ENCODE measurements around the gene TGDS.

Gene TGDS

DNA sequence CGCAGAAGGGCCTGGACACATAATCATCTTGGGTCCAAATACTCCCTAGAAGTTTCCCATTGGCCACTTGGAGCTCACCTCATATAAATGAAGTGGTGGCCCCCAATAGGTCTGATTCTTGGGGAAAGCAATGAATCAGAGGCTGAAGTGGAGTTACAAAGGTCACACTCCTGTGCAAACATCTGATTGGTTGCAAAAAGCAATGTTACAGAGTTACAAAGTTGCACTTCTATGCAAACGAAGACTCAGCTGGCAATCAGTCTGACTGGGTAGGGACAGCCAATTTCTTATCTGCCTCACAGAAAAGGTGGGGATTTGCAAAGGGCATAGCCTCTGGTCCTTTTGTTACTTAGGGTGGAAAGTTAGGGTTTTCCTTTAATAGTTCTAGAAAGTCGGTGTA, 3.9 kb upstream of the TGDS start:
- no peak for DNase-seq

DNA sequence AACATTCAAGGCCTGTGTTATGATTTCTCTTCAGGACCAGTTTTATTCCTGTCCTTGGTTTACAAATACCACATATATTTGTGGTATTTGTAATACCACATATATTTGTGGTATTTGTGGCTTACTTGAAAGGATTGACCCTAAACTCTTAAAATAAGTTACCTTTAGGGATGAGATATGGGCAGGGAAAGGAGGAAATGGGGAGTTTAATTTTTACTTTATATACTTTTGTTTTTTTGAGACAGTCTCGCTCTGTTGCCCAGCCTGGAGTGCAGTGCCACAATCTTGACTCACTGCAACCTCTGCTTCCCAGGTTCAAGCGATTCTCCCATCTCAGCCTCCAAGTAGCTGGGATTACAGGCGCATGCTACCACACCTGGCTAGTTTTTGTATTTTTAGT, 2.3 kb upstream of the TGDS start:
- no peak for DNase-seq

DNA sequence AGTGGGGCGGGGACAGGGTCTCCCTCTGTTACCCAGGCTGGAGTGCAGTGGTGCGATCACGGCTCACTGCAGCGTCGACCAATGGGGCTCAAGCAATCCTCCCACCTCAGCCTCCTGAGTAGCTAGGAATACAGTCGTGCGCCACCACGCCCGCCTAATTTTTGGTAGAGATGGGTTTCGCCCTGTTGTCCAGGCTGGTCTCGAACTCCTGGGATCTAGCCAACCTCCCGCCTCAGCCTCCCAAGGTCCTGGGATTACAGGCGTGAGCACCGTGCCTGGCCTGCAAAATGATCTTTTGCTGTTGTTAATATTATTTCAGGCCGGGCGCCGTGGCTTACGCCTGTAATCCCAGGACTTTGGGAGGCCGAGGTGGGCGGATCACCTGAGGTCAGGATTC, 621 bp upstream of the TGDS start:
- no peak for DNase-seq

DNA sequence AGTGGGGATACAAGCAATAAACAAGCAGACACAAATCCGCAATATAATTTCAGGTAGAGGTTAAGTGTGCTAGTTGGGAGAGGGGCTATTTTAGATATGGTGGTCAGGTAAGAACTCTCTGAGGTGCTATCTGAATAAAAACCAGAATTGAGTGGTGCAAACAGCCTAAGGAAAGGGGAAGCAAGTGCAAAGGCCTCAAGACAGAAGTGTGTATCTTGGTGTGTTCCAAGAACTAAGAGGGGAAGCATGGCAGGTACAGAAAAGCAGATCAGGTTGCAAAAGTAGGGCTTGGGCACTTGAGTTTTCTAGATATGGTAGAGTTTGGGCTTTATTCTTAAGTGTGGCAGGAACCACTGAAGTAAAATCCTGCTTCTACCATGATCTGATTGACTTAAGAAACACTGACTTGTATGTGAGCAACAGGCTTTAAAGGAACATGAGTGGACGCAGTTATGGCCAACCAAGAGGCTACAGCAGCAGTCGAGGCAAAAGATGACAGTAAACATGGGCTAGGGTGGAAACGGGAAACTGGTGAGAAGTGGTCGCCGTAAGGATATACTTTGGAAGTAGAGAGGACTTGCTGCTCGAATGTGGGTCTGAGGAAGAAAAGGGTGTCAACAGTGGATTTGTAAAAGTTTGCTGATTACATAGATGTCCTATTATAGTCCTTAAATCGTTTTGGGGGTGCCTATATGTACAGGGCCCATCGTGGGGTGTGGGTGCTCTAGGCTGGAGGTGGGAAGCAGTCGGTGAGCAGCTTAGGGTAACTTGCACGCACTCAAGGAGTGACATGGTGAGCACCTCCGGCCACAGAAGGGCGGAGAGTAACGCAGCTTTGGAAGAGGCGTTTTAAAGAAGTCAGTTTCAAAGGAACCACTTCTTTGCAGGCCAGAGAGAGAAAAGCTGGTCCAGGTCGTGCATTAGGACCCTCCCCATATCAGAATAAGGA, 677 bp downstream of the TGDS start:
- DNase-seq, result peak; percentile 45

DNA sequence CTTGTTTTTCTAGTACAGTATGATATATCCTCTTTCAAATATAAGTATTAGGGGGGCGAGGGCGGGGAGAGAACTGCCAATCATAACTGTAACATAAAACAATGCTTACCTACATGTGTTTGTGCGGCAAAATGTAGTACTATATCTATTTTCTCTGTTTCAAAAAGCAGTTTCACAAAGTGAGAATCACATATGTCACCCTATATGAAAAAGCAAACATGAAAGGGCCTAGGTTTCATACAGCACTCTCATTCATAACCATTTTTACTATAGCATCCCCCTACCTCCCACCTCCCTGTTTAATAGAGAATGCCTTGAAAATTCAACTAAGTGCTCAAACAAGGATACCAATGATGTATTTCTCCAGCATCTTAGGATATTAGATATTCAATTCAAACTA, 5.2 kb downstream of the TGDS start:
- no peak for DNase-seq

DNA sequence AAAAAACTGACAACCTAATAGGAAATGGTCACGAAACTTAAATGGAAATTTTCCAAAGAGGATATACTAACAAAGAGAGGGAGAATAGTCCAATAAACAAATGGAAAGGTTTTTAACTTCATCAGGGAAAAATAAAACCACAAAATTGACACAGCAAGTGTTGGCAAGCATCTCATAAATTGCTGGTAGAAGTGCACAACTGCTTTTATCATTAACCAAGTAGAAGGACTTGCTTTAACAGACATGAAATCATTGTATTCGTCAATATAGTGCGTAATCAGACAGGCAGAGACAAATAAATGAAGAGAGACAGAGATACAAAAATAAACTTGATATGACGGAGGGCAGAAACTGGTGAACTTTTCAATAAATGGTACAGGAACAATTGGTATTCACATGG, 7.4 kb downstream of the TGDS start:
- no peak for DNase-seq

DNA sequence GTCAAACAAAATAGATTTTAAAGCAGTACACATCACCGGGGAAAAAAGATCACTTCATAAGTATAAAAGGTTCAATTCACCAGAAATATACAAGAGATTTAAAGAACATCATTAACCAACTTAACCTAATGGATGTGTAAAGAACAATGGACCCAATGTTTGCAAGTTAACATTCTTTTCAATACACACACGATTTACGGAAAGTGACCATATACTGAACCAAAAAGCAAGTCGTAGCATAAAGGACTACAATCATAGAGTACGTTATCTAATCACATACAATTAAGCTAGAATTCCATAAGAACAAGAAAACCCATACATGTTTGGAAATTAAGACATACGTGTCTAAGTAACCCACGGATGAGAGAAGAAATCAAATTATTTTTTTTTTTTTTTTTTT, 9.6 kb downstream of the TGDS start:
- DNase-seq, result no peak

DNA sequence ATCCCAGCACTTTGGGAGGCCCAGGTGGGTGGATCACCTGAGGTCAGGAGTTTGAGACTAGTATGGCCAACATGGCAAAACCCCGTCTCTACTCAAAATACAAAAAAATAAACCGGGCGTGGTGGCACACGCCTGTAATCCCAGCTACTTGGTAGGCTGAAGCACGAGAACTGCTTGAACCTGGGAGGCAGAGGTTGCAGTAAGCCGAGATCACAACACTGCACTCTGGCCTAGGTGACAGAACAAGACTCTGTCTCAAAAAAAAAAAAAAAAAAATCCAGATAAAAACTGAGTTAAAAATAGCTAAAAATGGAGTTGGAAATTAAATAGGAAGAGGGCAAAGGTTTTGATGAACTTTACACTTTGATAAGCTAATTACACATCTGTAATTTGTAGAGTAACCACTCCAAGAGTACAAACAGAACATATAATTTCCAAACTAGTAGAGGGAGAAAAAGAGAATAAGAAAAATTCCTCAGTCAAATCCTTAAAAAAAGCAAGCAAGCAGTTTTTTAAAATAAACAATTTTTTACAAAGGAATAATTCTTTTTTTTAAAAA, 10.3 kb downstream of the TGDS start:
- DNase-seq, result no peak

DNA sequence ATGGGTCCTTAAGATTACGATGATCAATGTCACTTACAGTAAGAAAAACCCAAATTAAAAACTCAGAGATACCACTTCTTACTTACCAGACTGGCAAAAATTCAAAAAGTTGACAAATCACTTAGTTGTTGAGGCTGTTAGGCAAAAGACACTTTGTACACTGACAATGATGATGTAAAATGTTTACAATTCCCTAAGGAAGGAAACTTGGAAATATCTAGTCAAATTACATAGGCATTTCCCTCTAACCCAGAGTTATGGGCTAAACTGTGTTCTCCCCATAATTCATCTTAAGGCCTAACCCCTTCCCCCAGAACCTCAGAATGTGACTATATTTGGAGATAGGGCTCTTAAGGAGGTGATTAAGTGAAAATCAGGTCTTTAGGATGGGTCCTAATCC, 12.0 kb downstream of the TGDS start:
- no peak for DNase-seq

DNA sequence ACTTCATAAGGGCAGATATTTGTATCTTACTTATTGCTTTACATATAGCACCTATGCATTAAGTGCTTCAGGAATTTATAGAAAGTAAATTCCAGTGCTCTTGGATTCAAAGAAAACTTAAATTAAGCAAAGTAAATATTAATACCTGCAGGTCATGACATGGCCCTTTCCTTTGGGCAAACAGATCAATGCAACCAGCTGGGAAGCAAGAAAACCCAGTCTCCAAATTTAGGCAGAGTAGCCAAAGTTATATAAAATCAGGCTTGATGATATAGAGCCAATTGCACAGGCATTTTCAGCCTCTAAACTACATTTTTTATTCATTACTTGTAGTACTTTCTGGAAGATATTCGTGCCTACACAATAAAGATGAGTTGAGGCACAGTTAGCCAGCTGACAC, 16.9 kb downstream of the TGDS start:
- DNase-seq, result no peak

DNA sequence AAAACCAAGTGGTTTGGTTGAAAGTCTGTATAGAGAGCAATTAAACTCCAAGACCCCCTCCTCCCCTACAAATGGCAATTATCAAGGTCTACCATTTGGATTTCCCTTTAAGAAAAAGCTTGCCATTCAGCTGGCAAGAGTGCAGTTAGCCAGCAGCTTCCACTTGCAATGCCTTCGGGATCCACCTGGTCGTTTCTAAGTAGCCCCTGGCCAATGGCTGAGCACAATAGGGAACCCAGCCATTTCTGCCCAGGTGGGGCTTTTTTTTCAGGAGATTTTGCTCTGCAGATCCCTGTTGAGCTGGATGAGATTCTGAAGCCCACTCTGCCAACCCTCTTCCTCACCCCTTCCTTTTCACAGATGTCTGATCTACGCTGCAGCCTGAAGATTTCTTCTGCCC, 26.3 kb downstream of the TGDS start:
- no peak for DNase-seq

DNA sequence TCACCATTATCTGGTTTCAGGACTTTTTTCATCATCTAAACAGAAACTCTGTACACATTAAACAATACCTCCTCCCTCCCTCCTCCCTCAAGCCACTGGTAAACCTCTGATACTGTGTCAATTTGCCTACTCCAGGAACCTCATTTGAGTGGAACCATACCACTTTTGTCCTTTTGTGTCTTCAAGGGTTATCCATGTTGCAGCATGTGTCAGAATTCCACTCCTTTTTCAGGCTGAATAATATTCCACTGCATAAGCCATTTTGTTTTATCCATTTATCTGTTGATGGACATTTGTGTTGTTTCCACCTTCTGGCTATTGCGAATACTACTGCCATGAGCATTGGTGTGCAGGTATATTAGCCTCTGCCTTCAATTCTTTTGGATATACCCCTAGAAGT, 27.5 kb downstream of the TGDS start:
- no peak for DNase-seq

DNA sequence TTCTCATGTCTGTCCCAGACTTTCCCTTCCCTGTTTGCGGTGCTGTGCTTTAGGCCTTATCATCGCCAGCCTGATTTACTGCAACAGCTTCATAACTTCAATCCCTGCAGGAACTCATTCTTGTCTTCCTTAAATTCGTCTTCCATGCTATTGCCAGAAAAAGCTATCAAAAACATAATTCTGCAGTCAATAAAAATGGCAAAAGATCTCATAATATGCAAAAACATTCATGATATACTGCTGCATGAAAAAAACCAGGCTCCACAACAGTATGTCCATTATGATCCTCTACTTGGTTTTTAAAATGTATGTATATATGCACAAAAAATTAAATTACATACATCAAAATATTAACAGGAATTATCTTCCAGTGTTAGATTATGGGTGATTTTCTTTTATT, 28.4 kb downstream of the TGDS start:
- no peak for DNase-seq

DNA sequence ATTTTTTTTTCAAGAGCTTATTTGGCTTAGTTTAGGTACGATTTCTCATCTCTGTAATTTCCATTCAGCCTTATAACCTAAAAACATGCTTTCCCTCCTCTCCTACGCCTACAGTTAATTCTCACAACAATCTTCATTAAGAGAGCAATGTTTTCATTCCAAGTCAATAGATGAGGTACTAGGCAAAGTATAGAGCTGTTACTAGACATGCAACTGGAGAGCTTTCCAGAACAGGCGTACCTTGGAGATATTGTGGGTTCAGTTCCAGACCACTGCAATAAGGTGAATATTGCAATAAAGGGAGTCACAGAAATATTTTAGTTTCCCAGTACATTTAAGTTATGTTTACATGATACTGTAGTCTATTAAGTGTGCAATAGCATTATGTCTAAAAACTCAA, 34.8 kb downstream of the TGDS start:
- DNase-seq, result no peak

DNA sequence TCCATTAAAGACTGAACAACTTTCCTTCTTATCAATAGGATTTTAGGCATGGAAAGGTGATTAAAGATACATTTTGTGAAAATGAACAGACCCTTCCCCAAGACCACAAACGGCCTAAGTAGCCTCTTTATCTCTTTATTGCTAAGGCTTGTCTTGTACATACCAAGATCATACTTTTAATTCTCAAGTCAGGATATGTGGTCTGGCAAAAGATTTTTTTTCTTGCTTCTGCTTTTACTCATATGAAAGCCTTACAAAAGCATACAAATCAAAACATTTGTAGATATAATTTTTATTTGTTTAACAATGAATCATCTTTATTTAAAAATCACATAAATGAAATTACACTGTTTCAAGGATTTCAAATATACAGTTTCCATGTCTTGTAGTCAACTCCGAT, 35.8 kb downstream of the TGDS start:
- DNase-seq, result no peak

DNA sequence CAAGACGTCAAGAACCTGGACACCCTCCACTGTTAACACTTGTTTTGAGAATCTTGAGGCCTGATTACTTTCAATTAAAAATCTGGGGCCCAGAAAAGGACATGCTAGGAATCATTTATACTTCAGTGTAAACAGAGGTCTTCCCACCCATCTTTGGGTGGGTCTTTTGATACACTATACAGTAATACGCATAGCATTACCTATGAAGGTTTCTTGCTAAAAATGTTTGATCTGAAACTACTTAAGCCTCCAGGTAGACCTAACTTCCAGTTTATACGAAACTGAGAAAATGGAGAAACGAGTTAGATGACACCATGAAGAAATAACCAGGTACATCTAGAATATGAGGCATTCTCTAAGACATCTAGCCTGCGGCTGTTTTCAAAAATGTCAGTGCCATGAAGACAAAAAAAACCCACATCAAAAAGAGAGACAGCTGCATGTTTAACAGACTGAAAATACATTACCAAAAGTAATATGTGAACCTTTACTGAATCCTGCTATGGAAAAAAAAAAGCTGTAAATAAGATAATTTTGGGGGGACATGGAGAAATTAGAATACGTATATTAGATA, 36.6 kb downstream of the TGDS start:
- DNase-seq, result no peak

DNA sequence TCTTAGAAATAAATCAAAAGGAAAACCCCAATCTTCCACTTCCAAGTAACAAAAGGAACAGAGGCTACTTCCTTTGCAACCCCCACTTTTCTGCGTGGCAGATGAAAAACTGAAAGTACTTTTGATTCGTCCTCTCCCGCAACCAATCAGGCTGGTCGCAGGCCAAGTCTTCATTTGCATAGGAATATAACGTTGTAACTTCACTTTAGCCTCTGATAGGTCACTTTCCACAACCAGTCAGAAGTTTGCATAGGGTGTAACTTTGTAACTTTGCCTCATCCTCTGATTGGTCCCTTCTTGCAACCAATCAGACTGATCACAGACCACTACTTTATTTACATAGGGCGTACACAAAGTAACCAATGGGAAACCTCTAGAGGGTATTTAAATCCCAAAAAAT, 37.2 kb downstream of the TGDS start:
- peak; percentile 6 for DNase-seq

DNA sequence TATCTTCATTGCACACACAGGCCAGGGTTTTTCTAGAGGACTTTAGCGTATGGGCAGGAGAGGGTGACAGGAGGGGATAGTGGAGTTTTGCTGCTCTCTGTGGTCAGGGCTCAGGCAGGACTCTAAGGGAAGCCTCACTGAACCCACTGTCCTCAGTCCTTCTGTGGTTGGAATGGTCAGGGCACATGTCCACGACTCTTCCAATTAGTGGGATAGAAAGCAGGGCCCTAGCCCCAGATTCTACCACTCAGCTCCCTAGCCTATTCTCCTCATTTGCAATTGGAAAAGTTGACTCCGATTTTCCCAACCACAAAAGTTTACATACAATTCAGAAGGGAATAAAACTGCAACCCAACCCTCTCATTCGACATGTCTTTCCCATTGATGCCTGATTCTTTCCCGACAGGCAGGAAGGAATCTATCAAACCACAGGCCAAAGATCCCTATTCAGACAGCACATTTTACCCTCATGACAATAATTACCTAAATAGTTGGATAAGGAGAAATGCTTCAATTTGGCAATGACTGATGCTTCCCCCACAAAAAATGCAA, 38.2 kb downstream of the TGDS start:
- DNase-seq, result no peak

DNA sequence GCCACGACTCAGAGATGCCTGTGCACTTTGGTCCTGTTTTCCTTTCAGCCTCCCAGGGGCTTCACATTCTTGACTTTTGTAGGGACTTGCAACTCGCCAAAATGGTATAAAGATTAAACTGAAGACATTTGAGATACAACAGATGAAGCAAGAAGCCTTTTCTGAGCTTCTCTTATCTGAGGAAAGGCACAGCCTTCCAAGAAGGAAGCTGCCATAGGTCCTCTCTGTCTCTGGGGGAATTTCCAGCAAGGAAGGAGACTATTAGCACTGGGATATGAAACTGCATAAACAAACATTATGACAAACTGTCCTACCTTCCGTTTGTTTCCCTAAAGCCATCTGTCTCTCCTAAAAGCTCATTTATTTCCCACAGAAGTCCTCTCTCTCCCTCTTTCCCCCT, 39.3 kb downstream of the TGDS start:
- DNase-seq, result no peak

DNA sequence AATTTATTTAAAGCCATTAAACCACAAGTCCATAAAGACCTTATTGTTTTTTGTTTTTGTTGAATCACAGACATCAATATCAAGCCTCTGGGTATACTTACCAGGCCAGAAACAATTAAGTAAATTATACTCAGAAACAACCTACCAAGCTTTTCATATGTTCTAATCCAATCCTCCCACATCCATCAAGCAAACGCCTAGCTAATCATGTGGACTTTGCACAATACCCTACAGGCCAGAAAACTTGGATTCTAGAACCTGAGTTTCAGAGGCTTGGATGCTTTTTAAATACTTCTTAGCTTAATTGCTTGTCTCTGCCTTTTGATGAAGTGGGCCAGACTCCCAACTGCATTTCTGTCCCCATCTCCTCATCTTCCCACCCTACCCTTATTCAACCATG, 39.9 kb downstream of the TGDS start:
- DNase-seq, result no peak

DNA sequence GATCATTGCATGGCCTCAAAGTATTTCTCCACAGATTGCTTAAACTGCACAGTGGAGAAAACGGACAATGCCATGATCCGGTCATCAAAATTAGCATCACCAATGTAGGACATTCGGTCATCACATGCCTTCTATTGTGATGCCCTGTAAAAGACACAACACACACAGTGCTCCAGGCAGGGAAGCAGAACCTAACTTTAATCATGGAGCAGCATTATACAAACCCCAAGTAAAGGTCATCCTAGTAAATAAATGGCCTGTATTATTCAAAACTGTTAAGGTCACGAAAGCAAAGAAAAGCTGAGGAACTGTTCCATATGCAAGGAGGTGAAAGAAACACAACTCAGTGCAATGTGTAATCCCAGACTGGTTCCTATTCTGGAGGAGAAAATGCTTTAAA, 42.2 kb downstream of the TGDS start:
- no peak for DNase-seq

DNA sequence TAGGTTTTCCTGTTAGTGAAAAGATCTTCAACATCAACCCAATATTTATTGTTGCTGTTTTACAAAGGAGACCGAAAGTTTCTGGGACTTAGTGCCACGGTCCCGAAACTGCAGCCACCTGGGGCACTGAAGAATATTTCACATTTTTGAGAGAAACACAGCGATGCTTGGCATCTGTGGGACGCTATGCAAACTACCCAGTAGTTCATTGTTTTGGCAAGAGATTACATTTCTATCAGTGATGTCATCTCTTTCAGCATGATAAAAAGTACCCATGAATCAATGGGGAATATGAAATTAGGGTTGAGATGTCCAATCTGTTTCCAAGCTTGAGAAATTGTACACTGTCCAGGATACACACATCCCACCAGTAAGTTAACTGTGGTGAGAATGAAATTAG, 43.9 kb downstream of the TGDS start:
- DNase-seq, result no peak

DNA sequence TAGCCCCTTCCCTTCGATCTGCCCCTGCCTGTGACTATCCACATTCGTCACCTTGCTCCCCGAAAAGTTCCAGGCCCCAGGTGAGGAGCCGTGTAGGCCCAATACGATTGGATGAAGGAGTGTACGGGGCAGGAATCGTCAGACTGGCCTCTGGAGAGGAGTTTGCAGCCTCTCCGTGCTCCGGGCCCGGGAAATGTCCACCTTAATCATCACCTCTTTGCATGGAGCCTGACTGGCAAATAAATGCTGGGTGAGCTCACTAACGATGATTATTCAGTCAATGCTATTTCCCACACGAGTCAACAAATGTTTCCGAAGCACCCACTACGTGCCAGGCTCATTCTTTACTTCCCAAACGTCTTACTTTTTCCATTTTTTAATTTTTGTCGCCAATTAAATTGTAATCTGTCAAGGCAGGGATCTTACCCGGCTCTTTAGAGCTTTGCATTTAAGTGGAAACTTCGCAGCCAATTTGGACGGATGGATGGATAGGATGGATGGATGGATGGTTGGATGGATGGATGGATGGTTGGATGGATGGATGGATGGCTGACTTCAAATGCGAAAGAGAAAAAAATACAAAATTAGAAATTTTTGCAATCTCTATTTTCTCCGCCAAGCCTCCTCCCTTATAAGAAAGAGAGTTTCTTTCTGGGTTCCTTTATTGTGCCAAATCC, 45.8 kb downstream of the TGDS start:
- DNase-seq, result no peak
